Cardiac septum (tissue), 1 donor: ENCODE data around the gene HHAT. TPM values are rescaled to one million over a fixed set of nuclear protein-coding genes. Genes with fewer than 3 reads are reported as not detected.

Experiments
- DNase-seq: peaks from one replicate; pipeline ENCODE4 v3.0.0-alpha.2; 2020; ENCODE audit warnings: low spot score
- intact Hi-C: fragments of 100-400 bp; cut with DNase I; formaldehyde crosslinking; loops from one replicate; pipeline ENCODE4 v1.14.0; 2022
- total RNA-seq: library from RNA; stranded (reverse); fragmentation: NEBNext Ultra II Directional; extraction: Animal tissue kit (Norgen Biotek cat#: 25700); gene quantifications from one replicate; pipeline ENCODE4 v1.2.1, GENCODE V29; 2021
- donor health status: DM: no; HTN: no; CAD: no.

HHAT gene
- total RNA-seq, 1 donor from 2014 or later = 2.4 TPM

DNA sequence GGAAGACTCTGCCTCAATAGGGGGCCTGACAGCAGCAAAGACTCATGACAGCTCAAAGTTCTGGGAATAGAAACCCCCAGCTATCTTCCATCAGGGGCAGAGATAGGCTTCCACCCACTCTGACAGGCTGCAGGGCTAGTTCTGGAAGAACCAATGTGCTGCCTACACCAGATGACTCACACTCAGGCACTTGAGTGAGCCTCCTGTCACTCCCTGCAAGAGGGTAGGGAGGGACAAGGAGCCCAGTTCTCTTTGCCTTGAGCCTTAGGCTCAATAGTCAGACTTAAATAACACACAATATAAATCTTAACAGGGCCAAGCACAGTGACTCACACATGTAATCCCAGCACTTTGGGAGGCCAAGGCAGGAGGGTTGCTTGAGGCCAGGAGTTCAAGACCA is 386.4 kb downstream of the HHAT start:
- intact Hi-C loops = no loop called here
- DNase-seq = no peak

DNA sequence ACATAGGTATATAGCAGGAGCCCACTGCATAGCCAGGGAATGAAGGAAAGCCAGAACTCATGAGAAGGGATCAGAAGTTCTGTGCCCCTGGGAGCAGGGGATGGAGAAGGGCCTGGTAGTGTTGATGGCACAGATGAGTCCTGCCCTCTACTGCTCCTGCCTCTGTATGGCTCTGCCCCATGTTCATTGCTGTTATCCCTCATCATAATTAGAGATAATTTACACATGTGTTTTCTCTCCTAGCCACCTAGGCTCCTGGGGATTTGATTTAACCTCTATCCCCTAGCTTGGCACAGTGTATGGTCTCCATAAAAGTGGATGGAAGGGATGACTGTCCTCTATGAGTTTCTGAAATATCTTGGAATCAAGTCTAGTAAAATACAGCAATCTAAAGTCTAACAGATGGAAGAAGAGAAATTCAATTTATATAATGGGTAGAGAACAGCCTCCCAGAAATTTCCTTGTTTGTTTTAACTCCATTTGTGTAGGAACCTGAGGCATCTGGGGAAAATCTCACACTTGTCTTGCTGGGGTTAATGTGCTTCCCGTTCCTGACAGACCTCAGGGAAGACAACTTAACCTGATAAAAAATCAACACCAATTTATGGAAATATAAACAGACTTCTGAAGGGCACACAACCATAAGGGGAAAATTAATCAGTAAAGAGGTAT is 393.8 kb downstream of the HHAT start:
- DNase-seq = no peak
- intact Hi-C loops = no loop called here

DNA sequence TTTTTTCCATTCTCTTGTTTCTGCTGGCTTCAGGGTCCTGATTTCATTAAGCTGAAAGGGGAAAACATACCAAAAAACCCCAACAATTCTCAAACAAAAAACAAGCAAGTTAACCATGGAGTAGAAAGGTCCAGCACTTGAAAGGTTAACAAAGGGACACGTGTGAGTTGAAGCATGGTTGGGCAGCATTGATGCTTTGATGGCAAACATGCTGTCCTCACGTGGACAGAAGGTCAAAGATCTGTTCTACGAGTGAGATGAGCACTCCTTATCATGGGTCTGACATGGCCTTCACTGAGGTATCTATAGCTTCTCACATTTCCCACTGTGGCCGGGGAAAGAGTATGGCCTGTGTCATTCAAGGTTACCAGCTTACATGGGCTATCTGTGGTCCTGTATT is 394.9 kb downstream of the HHAT start:
- intact Hi-C loops = no loop called here
- DNase-seq = no peak

DNA sequence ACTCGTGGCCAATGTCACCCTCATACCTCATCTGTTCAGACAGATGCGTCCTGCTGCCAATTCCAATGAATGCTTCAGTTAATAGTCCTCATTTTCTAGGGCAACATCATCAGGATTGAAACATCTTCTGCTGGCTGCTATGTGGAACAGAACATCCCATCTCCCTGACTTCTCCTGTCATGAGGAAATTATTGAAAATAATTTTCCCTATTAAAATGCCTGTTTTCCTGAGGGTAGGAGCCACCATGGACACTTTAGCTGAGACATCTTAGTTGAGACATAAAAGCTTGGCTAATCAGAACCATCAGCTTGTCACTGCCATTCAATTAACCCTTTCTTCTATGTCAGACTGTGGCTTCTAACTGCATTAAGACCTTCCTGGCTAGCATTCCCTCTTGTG is 396.1 kb downstream of the HHAT start:
- DNase-seq = no peak
- intact Hi-C loops = no loop called here

Other genes with a start within 250 kb of the HHAT start
- gene SERTAD4, start 96.1 kb upstream of the HHAT start, total RNA-seq = 3.7 TPM